ENCODE data around the gene F3. TPM values are rescaled to one million over a fixed set of nuclear protein-coding genes. Genes with fewer than 3 reads are reported as not detected.

F3 gene
- total RNA-seq, 1 donor from 2014 or later = 32.5 TPM

DNA sequence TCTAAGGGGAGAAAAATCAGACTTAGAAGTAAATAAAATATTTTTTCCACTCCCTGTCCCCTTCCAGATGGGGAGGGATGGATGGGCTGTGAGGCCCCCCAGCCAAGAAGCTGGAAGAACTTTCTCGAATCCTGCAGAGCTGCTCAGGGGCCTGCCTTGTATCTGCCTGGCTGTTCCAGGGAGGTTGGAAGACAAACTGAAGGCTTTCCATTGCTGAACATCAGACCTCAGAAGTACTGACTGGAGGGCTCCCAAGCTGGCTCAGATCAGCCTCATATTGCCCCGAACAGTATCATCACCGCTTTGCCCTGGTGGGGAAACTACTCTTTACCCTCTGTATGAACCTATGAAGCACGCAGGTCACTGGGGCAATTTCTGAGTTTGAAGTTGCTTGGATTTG, 12.4 kb upstream of the F3 start:
- H3K9me3 ChIP-seq = no peaks in the 10 kb centered on the region
- H3K36me3 ChIP-seq = no peaks in the 10 kb centered on the region
- H3K27ac ChIP-seq = no peak overlapping the region
- no peak for DNase-seq (ENCODE audit: low spot score in 2 of 2)
- no peak overlapping the region for H3K4me3 ChIP-seq
- H3K4me1 ChIP-seq = no peaks in the 10 kb centered on the region
- no peaks in the 10 kb centered on the region for H3K27me3 ChIP-seq
- intact Hi-C loops (cut with DNase I) = no loop called here
- TF ChIP-seq, protein P1, sequence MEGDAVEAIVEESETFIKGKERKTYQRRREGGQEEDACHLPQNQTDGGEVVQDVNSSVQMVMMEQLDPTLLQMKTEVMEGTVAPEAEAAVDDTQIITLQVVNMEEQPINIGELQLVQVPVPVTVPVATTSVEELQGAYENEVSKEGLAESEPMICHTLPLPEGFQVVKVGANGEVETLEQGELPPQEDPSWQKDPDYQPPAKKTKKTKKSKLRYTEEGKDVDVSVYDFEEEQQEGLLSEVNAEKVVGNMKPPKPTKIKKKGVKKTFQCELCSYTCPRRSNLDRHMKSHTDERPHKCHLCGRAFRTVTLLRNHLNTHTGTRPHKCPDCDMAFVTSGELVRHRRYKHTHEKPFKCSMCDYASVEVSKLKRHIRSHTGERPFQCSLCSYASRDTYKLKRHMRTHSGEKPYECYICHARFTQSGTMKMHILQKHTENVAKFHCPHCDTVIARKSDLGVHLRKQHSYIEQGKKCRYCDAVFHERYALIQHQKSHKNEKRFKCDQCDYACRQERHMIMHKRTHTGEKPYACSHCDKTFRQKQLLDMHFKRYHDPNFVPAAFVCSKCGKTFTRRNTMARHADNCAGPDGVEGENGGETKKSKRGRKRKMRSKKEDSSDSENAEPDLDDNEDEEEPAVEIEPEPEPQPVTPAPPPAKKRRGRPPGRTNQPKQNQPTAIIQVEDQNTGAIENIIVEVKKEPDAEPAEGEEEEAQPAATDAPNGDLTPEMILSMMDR (IDR thresholded peaks at IDR 0.05) = no peak

DNA sequence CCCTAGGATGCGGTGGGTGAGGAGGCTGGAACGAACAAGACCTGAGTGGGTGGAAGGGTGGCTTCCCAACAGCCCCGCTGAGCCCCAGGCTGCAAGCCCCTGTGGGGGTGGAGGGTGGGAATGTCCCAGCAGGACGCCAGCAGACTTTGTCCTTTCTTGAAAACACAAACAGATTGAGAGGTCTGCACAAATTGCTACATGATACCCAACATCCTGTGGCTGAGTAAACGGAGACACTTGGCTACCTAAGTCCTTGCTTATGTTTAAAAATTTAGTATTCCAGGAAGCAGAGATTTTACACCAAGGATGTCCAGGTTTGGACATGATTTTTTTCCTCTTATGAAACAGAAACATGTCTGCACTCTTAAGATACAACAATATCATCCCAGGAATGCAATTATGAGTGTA, 11.8 kb upstream of the F3 start:
- H3K4me1 ChIP-seq = no peaks in the 10 kb centered on the region
- H3K9me3 ChIP-seq = no peaks in the 10 kb centered on the region
- TF ChIP-seq, protein P1 (IDR thresholded peaks at IDR 0.05) = no peak
- no peaks in the 10 kb centered on the region for H3K27me3 ChIP-seq
- no peak for DNase-seq (ENCODE audit: low spot score in 2 of 2)
- no peaks in the 10 kb centered on the region for H3K36me3 ChIP-seq
- H3K27ac ChIP-seq = no peak overlapping the region
- H3K4me3 ChIP-seq = no peak overlapping the region
- intact Hi-C loops (cut with DNase I) = no loop called here

DNA sequence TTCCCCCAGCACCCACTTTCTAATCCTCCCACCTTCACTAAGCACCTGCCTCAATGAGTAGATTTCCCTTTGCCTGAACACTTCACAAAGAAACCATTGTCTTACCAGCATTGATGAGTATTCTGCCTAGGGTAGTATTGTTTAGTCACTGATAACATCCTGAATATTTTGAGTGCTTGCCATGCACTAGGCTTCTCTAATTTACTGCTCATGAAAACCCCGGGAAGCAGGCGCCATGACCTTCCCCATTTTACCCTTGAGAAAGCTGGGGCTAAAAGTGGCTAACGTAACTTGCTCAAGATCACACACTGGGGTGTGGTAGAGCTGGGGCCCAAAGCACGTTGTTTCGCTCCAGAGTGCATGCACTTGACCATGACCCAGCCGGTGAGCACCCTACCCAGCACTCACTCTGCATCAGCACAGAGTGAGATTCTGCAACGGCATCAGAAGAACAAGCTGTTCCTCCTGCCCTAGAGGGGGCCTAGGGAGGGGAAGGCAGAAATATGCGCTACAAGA, 10.6 kb upstream of the F3 start:
- intact Hi-C loops (cut with DNase I) = no loop called here
- Histone ChIP-seq H3K4me3 (no peak overlapping the region), H3K27me3 (no peaks in the 10 kb centered on the region), H3K27ac (no peak overlapping the region), H3K9me3 (no peaks in the 10 kb centered on the region), H3K36me3 (no peaks in the 10 kb centered on the region), H3K4me1 (no peaks in the 10 kb centered on the region)
- no peak for DNase-seq (ENCODE audit: low spot score in 2 of 2)
- TF ChIP-seq, protein P1 (IDR thresholded peaks at IDR 0.05) = no peak

DNA sequence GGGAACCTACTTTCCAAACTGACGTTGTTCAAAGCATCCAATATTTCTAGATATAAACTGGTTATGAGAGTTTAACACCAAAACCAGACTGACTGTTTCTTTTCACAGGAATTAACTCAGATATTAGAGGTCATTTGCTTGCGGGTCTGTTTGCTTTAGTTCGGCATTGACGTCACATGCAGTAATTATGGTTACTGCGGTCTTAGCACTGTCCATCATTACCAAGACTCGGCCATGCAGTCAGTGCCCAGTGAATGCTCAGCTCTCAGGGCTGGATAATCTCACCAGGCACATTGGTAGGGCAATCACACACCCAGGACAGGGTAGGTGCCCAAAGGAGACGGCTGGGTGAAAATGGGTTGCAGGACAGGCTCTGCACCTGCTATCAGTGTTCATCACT, 9.9 kb upstream of the F3 start:
- Histone ChIP-seq H3K27ac (no peak overlapping the region), H3K4me1 (no peaks in the 10 kb centered on the region), H3K27me3 (no peaks in the 10 kb centered on the region), H3K9me3 (no peaks in the 10 kb centered on the region), H3K4me3 (no peak overlapping the region), H3K36me3 (no peaks in the 10 kb centered on the region)
- TF ChIP-seq, protein P1 (IDR thresholded peaks at IDR 0.05) = no peak
- DNase-seq (ENCODE audit: low spot score in 2 of 2) = no peak
- intact Hi-C loops (cut with DNase I) = no loop called here

DNA sequence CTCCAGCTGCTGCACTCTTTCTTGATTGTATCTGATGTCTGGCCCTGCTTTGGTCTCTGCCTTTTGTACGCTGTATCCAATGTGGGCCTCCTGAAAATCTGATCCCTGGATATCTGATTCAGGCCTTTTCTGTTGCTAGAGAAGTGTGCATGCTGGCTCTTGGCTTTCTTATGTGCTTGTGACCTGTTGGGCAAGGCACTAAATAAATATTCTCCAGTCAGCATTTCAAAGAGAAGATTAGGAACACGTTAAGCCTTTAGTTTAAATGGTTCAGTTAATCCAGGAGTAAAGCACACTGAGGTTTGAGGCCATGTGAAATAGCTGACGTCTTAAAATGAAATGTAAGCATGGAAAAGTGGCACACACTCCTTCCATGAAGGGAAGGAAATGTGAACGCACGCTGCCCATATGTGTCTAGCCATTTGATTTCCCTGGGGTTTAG, 9.3 kb upstream of the F3 start:
- no peak overlapping the region for H3K27ac ChIP-seq
- TF ChIP-seq, protein P1 (IDR thresholded peaks at IDR 0.05) = no peak
- no peaks in the 10 kb centered on the region for H3K27me3 ChIP-seq
- intact Hi-C loops (cut with DNase I) = no loop called here
- no peaks in the 10 kb centered on the region for H3K36me3 ChIP-seq
- no peak for DNase-seq (ENCODE audit: low spot score in 2 of 2)
- H3K4me1 ChIP-seq = no peaks in the 10 kb centered on the region
- no peaks in the 10 kb centered on the region for H3K9me3 ChIP-seq
- H3K4me3 ChIP-seq = no peak overlapping the region

DNA sequence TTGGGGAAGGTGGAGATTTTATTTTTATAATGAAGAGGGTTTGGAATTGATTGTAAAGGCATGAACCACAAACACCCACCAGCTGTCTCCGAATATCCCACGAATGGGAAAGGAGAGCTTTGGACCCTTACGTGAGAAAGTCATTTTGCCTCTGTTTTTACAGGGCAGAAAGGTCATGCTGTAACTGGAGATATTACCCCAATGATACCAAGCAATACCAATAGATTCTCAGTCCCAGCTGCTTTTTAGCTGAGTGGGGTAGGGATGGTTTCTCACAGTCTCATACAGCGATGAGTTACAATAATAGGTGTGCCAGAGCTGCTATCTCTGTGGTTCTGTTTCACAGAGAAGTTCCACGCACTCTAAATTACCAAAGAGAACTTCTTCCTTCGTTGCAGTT, 8.8 kb upstream of the F3 start:
- Histone ChIP-seq H3K27ac (no peak overlapping the region), H3K4me1 (no peaks in the 10 kb centered on the region), H3K36me3 (no peaks in the 10 kb centered on the region), H3K9me3 (no peaks in the 10 kb centered on the region), H3K27me3 (no peaks in the 10 kb centered on the region), H3K4me3 (no peak overlapping the region)
- TF ChIP-seq, protein P1 (IDR thresholded peaks at IDR 0.05) = no peak
- DNase-seq (ENCODE audit: low spot score in 2 of 2) = no peak
- intact Hi-C loops (cut with DNase I) = no loop called here
